T47D (cell line): ENCODE data around the gene FAM90A1.
"Not testable (repeated sequence)": the region's sequence is repeated elsewhere in the genome, so short reads cannot be mapped to it uniquely, and the experiment has no call there.

Experiments used
- DNase-seq, 2 experiments: peaks; one replicate each; pipeline versions ENCODE4 v3.0.0 to v3.0.0-alpha.2; 2011 to 2012; ENCODE audit warnings: low read depth in 1 of 2, low spot score in 1 of 2
- in situ Hi-C: cut with HindIII; loops from 2 replicates; pipeline ENCODE4 v1.10.0; 2016; ENCODE audit warnings: low sequenced_read_pairs, low pct_unique_long_range_greater_than_20kb

The FAM90A1 gene

GRCh38 chr12:8188088-8188487, 39.3 kb downstream of the FAM90A1 start:
- DNase-seq, in situ Hi-C loops: not testable (repeated sequence)

GRCh38 chr12:8184206-8184605, 43.2 kb downstream of the FAM90A1 start:
- in situ Hi-C loops, DNase-seq: not testable (repeated sequence)

DNA sequence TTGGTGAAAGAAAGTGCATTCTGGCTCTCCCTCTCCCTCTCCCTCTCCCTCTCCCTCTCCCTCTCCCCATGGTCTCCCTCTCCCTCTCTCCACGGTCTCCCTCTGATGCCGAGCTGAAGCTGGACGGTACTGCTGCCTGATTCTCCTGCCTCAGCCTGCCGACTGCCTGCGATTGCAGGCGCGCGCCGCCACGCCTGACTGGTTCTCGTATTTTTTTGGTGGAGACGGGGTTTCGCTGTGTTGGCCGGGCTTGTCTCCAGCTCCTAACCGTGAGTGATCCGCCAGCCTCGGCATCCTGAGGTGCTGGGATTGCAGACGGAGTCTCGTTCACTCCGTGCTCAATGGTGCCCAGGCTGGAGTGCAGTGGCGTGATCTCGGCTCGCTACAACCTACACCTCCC, 44.1 kb downstream of the FAM90A1 start:
- in situ Hi-C loops, DNase-seq: not testable (repeated sequence)

DNA sequence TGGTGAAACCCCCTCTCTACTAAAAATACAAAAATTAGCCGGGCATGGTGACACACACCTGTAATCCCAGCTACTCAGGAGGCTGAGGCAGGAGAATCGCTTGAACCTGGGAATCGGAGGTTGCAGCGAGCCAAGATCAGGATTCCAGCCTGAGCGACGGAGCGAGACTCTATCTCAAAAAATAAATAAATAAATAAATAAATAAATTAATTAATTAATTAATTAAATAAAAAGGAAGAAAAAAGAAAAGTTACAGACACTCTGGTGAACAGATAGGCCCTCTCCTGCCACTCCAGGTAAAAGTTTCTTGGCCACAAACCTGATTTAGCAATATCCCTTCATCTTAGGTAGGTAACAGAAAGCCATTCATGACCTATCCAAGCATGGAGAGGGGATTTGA, 44.5 kb downstream of the FAM90A1 start:
- in situ Hi-C loops, DNase-seq: not testable (repeated sequence)

DNA sequence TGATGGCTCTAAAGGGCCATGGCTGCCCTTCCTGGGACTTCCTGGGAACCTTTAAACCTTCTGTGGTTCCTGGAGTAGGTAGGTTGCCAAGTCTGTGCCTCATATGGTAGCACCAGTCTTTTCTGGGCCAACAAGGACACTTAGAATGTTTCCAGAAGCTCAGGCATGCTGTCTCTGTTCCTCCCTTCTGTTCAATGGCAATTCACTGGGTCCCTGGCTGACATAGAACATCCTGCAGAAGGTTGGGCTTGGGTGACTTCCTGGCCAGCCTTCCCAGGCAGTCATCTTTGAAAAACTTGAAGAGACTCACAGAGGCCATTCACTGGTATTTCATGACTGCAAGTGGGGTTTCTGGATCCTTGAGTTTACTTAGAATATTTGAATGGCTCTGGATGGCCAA, 46.1 kb downstream of the FAM90A1 start:
- DNase-seq, in situ Hi-C loops: not testable (repeated sequence)

- in situ Hi-C loops, result not testable (repeated sequence)
- DNase-seq, result peak; percentile 4 to 55
These were observed 47.3 kb downstream of the FAM90A1 start for GRCh38 chr12:8179989-8180585.

GRCh38 chr12:8172911-8173310, 54.5 kb downstream of the FAM90A1 start:
- DNase-seq, in situ Hi-C loops: not testable (repeated sequence)
